Fibroblast of lung (primary cell): ENCODE data around the gene HTR3E.

Source experiments
- EZH2 ChIP-seq: IDR thresholded peaks from 2 replicates; pipeline ENCODE4 v1.5.1; 2012; ENCODE audit warnings: low read length, control low read depth, mild to moderate bottlenecking; ENCODE audit errors: missing control alignments
- TF ChIP-seq, protein P1 (sequence below), 2 donors: IDR thresholded peaks in 1 of 2; conservative IDR thresholded peaks in 1 of 2; 1 replicate in 1 of 2; 2 replicates in 1 of 2; pipeline ENCODE4 v1.5.1; 2011 to 2012; ENCODE audit warnings: low read length in 2 of 2, control low read depth in 1 of 2, inconsistent platforms in 1 of 2, low read depth in 1 of 2, mild to moderate bottlenecking in 1 of 2

DNA sequence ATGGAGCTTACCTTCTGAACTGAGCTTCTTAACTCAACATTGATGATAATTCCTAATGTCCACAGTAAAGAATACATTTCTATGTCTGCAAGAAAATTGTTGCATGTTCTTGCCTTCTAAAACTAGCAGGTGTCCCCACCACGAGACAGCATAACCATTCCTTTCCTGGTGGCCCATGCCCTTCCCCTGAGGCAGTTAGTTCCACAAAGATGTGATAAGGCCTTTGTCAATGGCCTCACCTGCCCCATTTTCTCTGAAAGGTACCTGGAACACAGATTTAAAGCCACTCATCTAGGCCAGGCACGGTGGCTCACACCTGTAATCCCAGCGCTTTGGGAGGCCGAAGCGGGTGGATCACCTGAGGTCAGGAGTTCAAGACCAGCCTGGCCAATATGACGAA is 21.0 kb upstream of the HTR3E start:
- TF ChIP-seq, protein P1, sequence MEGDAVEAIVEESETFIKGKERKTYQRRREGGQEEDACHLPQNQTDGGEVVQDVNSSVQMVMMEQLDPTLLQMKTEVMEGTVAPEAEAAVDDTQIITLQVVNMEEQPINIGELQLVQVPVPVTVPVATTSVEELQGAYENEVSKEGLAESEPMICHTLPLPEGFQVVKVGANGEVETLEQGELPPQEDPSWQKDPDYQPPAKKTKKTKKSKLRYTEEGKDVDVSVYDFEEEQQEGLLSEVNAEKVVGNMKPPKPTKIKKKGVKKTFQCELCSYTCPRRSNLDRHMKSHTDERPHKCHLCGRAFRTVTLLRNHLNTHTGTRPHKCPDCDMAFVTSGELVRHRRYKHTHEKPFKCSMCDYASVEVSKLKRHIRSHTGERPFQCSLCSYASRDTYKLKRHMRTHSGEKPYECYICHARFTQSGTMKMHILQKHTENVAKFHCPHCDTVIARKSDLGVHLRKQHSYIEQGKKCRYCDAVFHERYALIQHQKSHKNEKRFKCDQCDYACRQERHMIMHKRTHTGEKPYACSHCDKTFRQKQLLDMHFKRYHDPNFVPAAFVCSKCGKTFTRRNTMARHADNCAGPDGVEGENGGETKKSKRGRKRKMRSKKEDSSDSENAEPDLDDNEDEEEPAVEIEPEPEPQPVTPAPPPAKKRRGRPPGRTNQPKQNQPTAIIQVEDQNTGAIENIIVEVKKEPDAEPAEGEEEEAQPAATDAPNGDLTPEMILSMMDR (conservative IDR thresholded peaks at IDR 0.05 in 1 of 2, IDR thresholded peaks at IDR 0.05 in 1 of 2; ENCODE audit: low read depth in 1 of 2, low read length in 2 of 2): no peak
- TF ChIP-seq EZH2: no peak
